Stimulated activated CD4-positive, alpha-beta T cell treated with anti-CD3 and anti-CD28 coated beads, Interleukin-1b, Interleukin-23, amount 100 ng/mL, for 4 hours (primary cell): Measurements from ENCODE around the gene LRRC1.

ENCODE experiments used
- DNase-seq, 2 donors: peaks; one replicate each; pipeline ENCODE4 v3.0.0-alpha.2; 2020; ENCODE audit warnings: low read depth in 2 of 2

The LRRC1 gene

GRCh38 chr6:53888931-53889330, 94.1 kb downstream of the LRRC1 start:
- DNase-seq, result no peak

GRCh38 chr6:53889365-53889764, 94.6 kb downstream of the LRRC1 start:
- no peak for DNase-seq

GRCh38 chr6:53892707-53893106, 97.9 kb downstream of the LRRC1 start:
- DNase-seq, result no peak

- DNase-seq, result peak; percentile 2 to 4
These were observed 99.3 kb downstream of the LRRC1 start for GRCh38 chr6:53894091-53894490.

GRCh38 chr6:53896196-53896595, 101.4 kb downstream of the LRRC1 start:
- DNase-seq, result no peak

GRCh38 chr6:53898026-53898795, 103.4 kb downstream of the LRRC1 start:
- no peak for DNase-seq

GRCh38 chr6:53899512-53899911, 104.7 kb downstream of the LRRC1 start:
- DNase-seq, result no peak

- DNase-seq, result no peak
These were observed 108.6 kb downstream of the LRRC1 start for GRCh38 chr6:53903357-53903756.

- DNase-seq, result no peak
These were observed 111.3 kb downstream of the LRRC1 start for GRCh38 chr6:53906103-53906502.

GRCh38 chr6:53906842-53907241, 112.0 kb downstream of the LRRC1 start:
- no peak for DNase-seq

GRCh38 chr6:53910834-53911233, 116.0 kb downstream of the LRRC1 start:
- DNase-seq, result no peak

- no peak for DNase-seq
These were observed 117.9 kb downstream of the LRRC1 start for GRCh38 chr6:53912661-53913060.

- DNase-seq, result no peak
These were observed 118.5 kb downstream of the LRRC1 start for GRCh38 chr6:53913286-53913685.

- DNase-seq, result no peak
These were observed 120.4 kb downstream of the LRRC1 start for GRCh38 chr6:53915026-53915691.

- DNase-seq, result no peak
These were observed 122.1 kb downstream of the LRRC1 start for GRCh38 chr6:53916804-53917463.

GRCh38 chr6:53917464-53917842, 122.6 kb downstream of the LRRC1 start:
- no peak for DNase-seq

- DNase-seq, result no peak
These were observed 124.2 kb downstream of the LRRC1 start for GRCh38 chr6:53918854-53919510.

- DNase-seq, result no peak
These were observed 125.1 kb downstream of the LRRC1 start for GRCh38 chr6:53919881-53920360.

- DNase-seq, result no peak
These were observed 126.1 kb downstream of the LRRC1 start for GRCh38 chr6:53920881-53921280.

- DNase-seq, result no peak
These were observed 126.8 kb downstream of the LRRC1 start for GRCh38 chr6:53921639-53922038.

GRCh38 chr6:53922539-53922981, 127.8 kb downstream of the LRRC1 start:
- no peak for DNase-seq

GRCh38 chr6:53924277-53924676, 129.5 kb downstream of the LRRC1 start:
- DNase-seq, result no peak
